Posterior vena cava (tissue), 2 donors: Measurements from ENCODE around the gene ABCC5. TPM values are rescaled to one million over a fixed set of nuclear protein-coding genes. Genes with fewer than 3 reads are reported as not detected.

Experiments
- DNase-seq: peaks from one replicate; pipeline ENCODE4 v3.0.0-alpha.2; 2020; ENCODE audit warnings: low spot score
- intact Hi-C, 2 donors: fragments of 100-400 bp; cut with DNase I; formaldehyde crosslinking; loops; one replicate each; pipeline versions ENCODE4 v1.14.1 to v1.14.2; 2022 to 2023
- total RNA-seq, 2 donors: library from RNA; stranded (reverse); fragmentation: NEBNext Ultra II Directional; extraction: Animal tissue kit (Norgen Biotek cat#: 25700); gene quantifications; one replicate each; pipeline ENCODE4 v1.2.1, GENCODE V29; 2021
- donor health status: DM: yes; HTN: yes; CAD: no.
- donor health status: DM: yes; HTN: yes; CAD: no.

Gene ABCC5
- total RNA-seq, 2 donors from 2014 or later = 17.5 to 20.0 TPM

- intact Hi-C loops = no loop called here
- DNase-seq = no peak
Observed at GRCh38 chr3:183941216-183941615, 76.5 kb downstream of the ABCC5 start.

GRCh38 chr3:183937601-183938286 lies 79.9 kb downstream of the ABCC5 start:
- no peak for DNase-seq
- intact Hi-C loops = no loop called here

- intact Hi-C loops = no loop called here
- DNase-seq = no peak
Observed at GRCh38 chr3:183933160-183933559, 84.5 kb downstream of the ABCC5 start.

- no peak for DNase-seq
- intact Hi-C loops = no loop called here
Observed at GRCh38 chr3:183931881-183932280, 85.8 kb downstream of the ABCC5 start.

GRCh38 chr3:183930086-183930485 lies 87.6 kb downstream of the ABCC5 start:
- DNase-seq = no peak
- intact Hi-C loops = no loop called here

- intact Hi-C loops = loop anchor here in 1 of 2 donors (5.0 kb wide), 1 partner anchor 255 kb away; no protein-coding TSS in a partner anchor
Observed at GRCh38 chr3:183927059-183927458, 90.6 kb downstream of the ABCC5 start.

GRCh38 chr3:183924956-183925355 lies 92.7 kb downstream of the ABCC5 start:
- intact Hi-C loops = loop anchor here in 1 of 2 donors (5.0 kb wide), 1 partner anchor 253 kb away; no protein-coding TSS in a partner anchor
- DNase-seq = no peak

More at GRCh38 chr3:183927059-183927458, 90.6 kb downstream of the ABCC5 start:
- DNase-seq = no peak

- DNase-seq = no peak
- intact Hi-C loops = no loop called here
Observed at GRCh38 chr3:183924543-183924942, 93.1 kb downstream of the ABCC5 start.

GRCh38 chr3:183922421-183922820 lies 95.3 kb downstream of the ABCC5 start:
- intact Hi-C loops = no loop called here

GRCh38 chr3:183921096-183921495 lies 96.6 kb downstream of the ABCC5 start:
- no peak for DNase-seq
- intact Hi-C loops = no loop called here

More at GRCh38 chr3:183922421-183922820, 95.3 kb downstream of the ABCC5 start:
- no peak for DNase-seq

- no peak for DNase-seq
- intact Hi-C loops = no loop called here
Observed at GRCh38 chr3:183920416-183920815, 97.3 kb downstream of the ABCC5 start.

- DNase-seq = no peak
- intact Hi-C loops = no loop called here
Observed at GRCh38 chr3:183918178-183918577, 99.5 kb downstream of the ABCC5 start.

GRCh38 chr3:183917776-183918175 lies 99.9 kb downstream of the ABCC5 start:
- intact Hi-C loops = loop anchor here in 1 of 2 donors (2.0 kb wide), 1 partner anchor 205 kb away; no protein-coding TSS in a partner anchor
- no peak for DNase-seq

- intact Hi-C loops = no loop called here
- DNase-seq = no peak
Observed at GRCh38 chr3:183914856-183915255, 102.8 kb downstream of the ABCC5 start.

- intact Hi-C loops = no loop called here
- no peak for DNase-seq
Observed at GRCh38 chr3:183913580-183913920, 104.1 kb downstream of the ABCC5 start.

GRCh38 chr3:183912895-183913579 lies 104.6 kb downstream of the ABCC5 start:
- DNase-seq = no peak

GRCh38 chr3:183911763-183912506 lies 105.7 kb downstream of the ABCC5 start:
- DNase-seq = no peak
- intact Hi-C loops = no loop called here

More at GRCh38 chr3:183912895-183913579, 104.6 kb downstream of the ABCC5 start:
- intact Hi-C loops = no loop called here

- intact Hi-C loops = no loop called here
Observed at GRCh38 chr3:183911087-183911486, 106.6 kb downstream of the ABCC5 start.

GRCh38 chr3:183909030-183909600 lies 108.6 kb downstream of the ABCC5 start:
- intact Hi-C loops = no loop called here
- no peak for DNase-seq

More at GRCh38 chr3:183911087-183911486, 106.6 kb downstream of the ABCC5 start:
- DNase-seq = no peak

GRCh38 chr3:183907911-183908331 lies 109.8 kb downstream of the ABCC5 start:
- DNase-seq = no peak
- intact Hi-C loops = no loop called here
